Transverse colon (tissue), 4 donors: ENCODE results near the gene ALPG. TPM values are rescaled to one million over a fixed set of nuclear protein-coding genes. Genes with fewer than 3 reads are reported as not detected.
"Not testable (repeated sequence)": the region's sequence is repeated elsewhere in the genome, so short reads cannot be mapped to it uniquely, and the experiment has no call there.

Source experiments
- DNase-seq: peaks from one replicate; pipeline ENCODE4 v3.0.0-alpha.2; 2019
- H3K27ac ChIP-seq, 4 donors: fragments of 200-600 bp; sonication (generic); 2 replicates each; pipeline ENCODE4 v1.5.1; 2016 to 2018; ENCODE audit warnings: inconsistent platforms in 4 of 4
- H3K27me3 ChIP-seq: fragments of 200-600 bp; sonication (generic); 2 replicates; pipeline ENCODE4 v1.5.1; 2017; ENCODE audit warnings: inconsistent platforms
- H3K36me3 ChIP-seq, 4 donors: fragments of 200-600 bp; sonication (generic); 2 replicates each; pipeline ENCODE4 v1.5.1; 2017 to 2019; ENCODE audit warnings: inconsistent platforms in 4 of 4
- H3K4me1 ChIP-seq, 4 donors: fragments of 200-600 bp; sonication (generic); 2 replicates each; pipeline ENCODE4 v1.5.1; 2017 to 2020; ENCODE audit warnings: inconsistent platforms in 4 of 4
- H3K4me3 ChIP-seq, 4 donors: fragments of 200-600 bp; sonication (generic); 1 replicate in 1 of 4; 2 replicates in 3 of 4; pipeline versions ENCODE4 v1.5.1 to v1.6.1; 2017 to 2019; ENCODE audit warnings: inconsistent platforms in 4 of 4
- H3K9me3 ChIP-seq, 2 donors: fragments of 200-600 bp; sonication (generic); 2 replicates each; pipeline ENCODE4 v1.5.1; 2017 to 2019; ENCODE audit warnings: inconsistent platforms in 2 of 2
- CTCF ChIP-seq, 5 experiments: fragments of 200-600 bp in 3 of 5; fragments of 450-650 bp in 2 of 5; sonication (generic) in 3 of 5; IDR thresholded peaks; 1 replicate in 2 of 5; 2 replicates in 3 of 5; pipeline ENCODE4 v1.5.1; 2016 to 2017; ENCODE audit warnings: antibody characterized with exemption in 5 of 5, inconsistent platforms in 3 of 5, mild to moderate bottlenecking in 2 of 5, moderate library complexity in 1 of 5
- EP300 ChIP-seq: sonication (generic); formaldehyde crosslinking; IDR thresholded peaks from one replicate; pipeline ENCODE4 v1.6.1; 2017; ENCODE audit warnings: antibody characterized with exemption, low read depth
- POLR2A ChIP-seq: fragments of 450-650 bp; IDR thresholded peaks from one replicate; pipeline ENCODE4 v1.6.1; 2016; ENCODE audit warnings: antibody characterized with exemption, mild to moderate bottlenecking, moderate library complexity
- POLR2AphosphoS5 ChIP-seq, 3 donors: sonication (generic); formaldehyde crosslinking; IDR thresholded peaks; one replicate each; pipeline ENCODE4 v1.6.1; 2016; ENCODE audit warnings: antibody characterized with exemption in 3 of 3
- WGBS, 2 donors: methylation state at CpG; one replicate each; pipeline ENCODE4 v1.1.5; 2018; ENCODE audit warnings: low coverage in 1 of 2; 5-methylcytosine and 5-hydroxymethylcytosine counted together
- in situ Hi-C, 4 donors: fragments of 200-750 bp; cut with MboI; loops; one replicate each; pipeline versions ENCODE4 v1.15.0 to v1.15.1; 2017; ENCODE audit warnings: low sequenced_read_pairs in 3 of 4, low pct_ligation_motif_present in 1 of 4, low pct_unique_long_range_greater_than_20kb in 1 of 4
- intact Hi-C: fragments of 100-400 bp; cut with DNase I; formaldehyde crosslinking; loops from one replicate; pipeline ENCODE4 v1.15.1; 2023; ENCODE audit warnings: low total_unique reads
- total RNA-seq, 4 donors: library from RNA; depleted of rRNA; stranded (reverse); fragments of >200 nt; gene quantifications; one replicate each; pipeline ENCODE4 v1.1.0, GENCODE V29; 2016

Gene ALPG
- total RNA-seq, 4 donors from 2014 or later = not detected

DNA sequence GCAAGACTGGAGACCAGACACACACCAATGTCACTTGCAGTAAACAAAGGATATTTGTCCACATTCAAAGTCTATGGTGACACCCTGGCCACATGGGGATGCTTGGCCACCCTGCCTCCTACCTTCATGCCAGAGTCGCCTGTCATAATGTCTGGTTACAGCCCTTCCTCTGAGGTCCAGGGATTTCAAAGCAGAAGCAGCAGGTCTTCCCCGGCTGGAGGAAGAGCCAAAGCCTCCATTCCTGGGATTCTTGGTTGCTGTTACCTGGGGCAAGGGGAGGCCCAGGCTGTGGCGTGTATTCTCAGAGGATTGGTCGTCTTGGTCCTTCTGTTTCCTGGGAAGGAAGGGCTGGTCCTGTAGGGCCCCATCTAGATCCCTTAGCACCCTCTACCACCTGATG, 30.4 kb upstream of the ALPG start:
- intact Hi-C loops = no loop called here
- in situ Hi-C loops = no loop called here
- WGBS, 2 donors = 90% methylated on average over 4 of the region's 4 CpGs; no CpG with 5 or more reads in 1 of the 2 donors
- Histone ChIP-seq H3K27me3 (peaks cover 2% of the 10 kb centered on the region), H3K4me1 (no peaks in the 10 kb centered on the region), H3K9me3 (no peaks in the 10 kb centered on the region), H3K36me3 (no peaks in the 10 kb centered on the region), H3K27ac (no peak overlapping the region), H3K4me3 (no peak overlapping the region)
- DNase-seq = no peak
- TF ChIP-seq CTCF (IDR thresholded peaks at IDR 0.05) = no peak
- no peak for TF ChIP-seq POLR2A
- TF ChIP-seq POLR2AphosphoS5 (IDR thresholded peaks at IDR 0.05) = no peak
- no peak for TF ChIP-seq EP300

- in situ Hi-C loops (no loop called here), intact Hi-C loops (no loop called here)
- no peak for DNase-seq
- no peaks in the 10 kb centered on the region for H3K36me3 ChIP-seq
- WGBS, 2 donors = 93% methylated on average over 7 of the region's 7 CpGs; no CpG with 5 or more reads in 1 of the 2 donors
- H3K4me3 ChIP-seq = no peak overlapping the region
- H3K27me3 ChIP-seq = peaks cover 7% of the 10 kb centered on the region
- TF ChIP-seq CTCF (IDR thresholded peaks at IDR 0.05) (no peak), POLR2AphosphoS5 (IDR thresholded peaks at IDR 0.05) (no peak), EP300 (no peak), POLR2A (no peak)
- no peaks in the 10 kb centered on the region for H3K4me1 ChIP-seq
- H3K27ac ChIP-seq = no peak overlapping the region
- H3K9me3 ChIP-seq = no peaks in the 10 kb centered on the region
Observed at GRCh38 chr2:232376713-232377112, 29.9 kb upstream of the ALPG start.

DNA sequence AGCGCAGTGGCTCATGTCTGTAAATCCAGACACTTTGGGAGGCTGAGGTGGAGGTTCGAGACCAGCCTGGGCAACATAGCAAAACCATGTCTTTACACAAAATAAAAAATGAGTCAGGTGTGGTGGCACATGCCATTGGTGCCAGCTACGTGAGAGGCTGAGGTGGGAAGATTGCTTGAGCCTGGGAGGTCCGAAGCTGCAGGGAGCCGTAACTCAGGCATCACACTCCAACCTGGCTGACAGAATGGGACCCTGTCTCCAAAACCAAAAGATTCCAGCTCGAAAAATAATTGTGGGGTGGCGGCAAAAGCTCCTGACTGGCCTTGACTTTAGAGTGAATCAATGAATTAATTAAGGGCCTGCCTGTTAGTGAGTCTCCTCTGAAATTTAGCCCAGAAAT, 29.3 kb upstream of the ALPG start:
- Histone ChIP-seq H3K9me3 (no peaks in the 10 kb centered on the region), H3K36me3 (no peaks in the 10 kb centered on the region), H3K27ac (no peak overlapping the region), H3K27me3 (peaks cover 13% of the 10 kb centered on the region), H3K4me3 (no peak overlapping the region), H3K4me1 (no peaks in the 10 kb centered on the region)
- 83 to 90% methylated on average over 3 to 7 of the region's 7 CpGs for WGBS, 2 donors
- intact Hi-C loops (no loop called here), in situ Hi-C loops (no loop called here)
- DNase-seq = no peak
- TF ChIP-seq POLR2AphosphoS5 (IDR thresholded peaks at IDR 0.05) = no peak
- TF ChIP-seq EP300 = no peak
- TF ChIP-seq POLR2A = no peak
- no peak for TF ChIP-seq CTCF (IDR thresholded peaks at IDR 0.05)

DNA sequence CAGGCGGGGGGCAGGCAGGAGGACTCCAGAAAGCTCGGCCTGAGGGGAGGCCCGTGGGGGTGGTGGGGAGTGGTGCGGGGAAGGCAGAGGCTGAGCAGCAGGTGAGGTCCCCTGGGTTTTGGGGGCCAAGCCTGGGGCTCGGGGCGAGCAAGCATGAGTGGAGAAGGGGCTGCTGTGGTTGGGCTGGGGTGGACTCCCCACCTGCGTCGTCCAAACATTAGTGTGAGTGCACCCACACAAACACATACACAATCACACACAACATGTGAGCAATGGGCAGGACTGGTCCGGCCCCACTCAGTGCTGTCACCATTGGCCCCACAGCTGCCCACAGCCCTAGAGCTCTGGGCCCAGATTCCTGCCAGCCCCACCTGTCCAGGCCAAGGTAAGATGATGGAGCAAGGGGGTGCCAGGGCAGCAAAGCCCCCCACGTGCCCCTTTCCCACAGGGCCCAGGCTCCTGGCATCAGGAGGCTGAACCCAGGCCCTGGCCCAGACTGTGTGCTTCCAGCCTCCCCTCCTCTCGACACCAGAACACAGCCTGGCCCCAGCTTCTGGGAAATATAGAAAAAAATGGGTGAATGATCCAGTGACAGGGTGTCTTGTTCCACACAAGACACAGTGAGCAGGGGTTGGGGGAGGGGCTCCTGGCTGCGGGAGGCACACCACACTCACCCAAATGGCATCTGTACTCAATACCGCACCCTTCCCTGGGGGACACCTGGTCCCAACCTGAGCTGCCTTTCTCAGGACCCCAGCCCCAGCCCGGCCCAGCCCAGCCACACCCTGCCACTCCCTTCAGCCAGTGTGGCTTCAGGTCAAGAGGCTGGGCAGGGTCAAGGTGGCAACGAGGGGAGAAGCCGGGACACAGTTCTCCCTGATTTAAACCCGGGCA, 28.6 kb upstream of the ALPG start:
- DNase-seq = no peak
- in situ Hi-C loops (no loop called here), intact Hi-C loops (no loop called here)
- Histone ChIP-seq H3K27me3 (peaks cover 20% of the 10 kb centered on the region), H3K36me3 (no peaks in the 10 kb centered on the region), H3K4me1 (no peaks in the 10 kb centered on the region), H3K9me3 (no peaks in the 10 kb centered on the region), H3K27ac (no peak overlapping the region), H3K4me3 (no peak overlapping the region)
- 63 to 80% methylated on average over 1 to 16 of the region's 17 CpGs for WGBS, 2 donors
- TF ChIP-seq POLR2AphosphoS5 (IDR thresholded peaks at IDR 0.05) (no peak), EP300 (no peak), CTCF (IDR thresholded peaks at IDR 0.05) (no peak), POLR2A (no peak)

DNA sequence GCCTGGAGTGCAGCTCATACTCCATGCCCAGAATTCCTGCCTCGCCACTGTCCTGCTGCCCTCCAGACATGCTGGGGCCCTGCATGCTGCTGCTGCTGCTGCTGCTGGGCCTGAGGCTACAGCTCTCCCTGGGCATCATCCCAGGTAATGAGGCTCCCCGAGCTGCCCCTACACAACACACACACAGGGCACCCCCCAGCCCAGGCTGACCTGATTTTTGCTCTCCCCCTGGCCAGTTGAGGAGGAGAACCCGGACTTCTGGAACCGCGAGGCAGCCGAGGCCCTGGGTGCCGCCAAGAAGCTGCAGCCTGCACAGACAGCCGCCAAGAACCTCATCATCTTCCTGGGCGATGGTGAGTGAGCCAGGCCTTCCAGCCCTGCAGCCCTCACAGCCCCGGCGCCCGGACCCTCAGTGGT, 27.9 kb upstream of the ALPG start, which contains the start of gene ALPP:
TSS of gene ALPP (plus strand) at position 17 of the 417 bp plus-strand sequence. CDS start at position 69, 52 bp downstream.
- H3K4me3 ChIP-seq, DNase-seq, H3K4me1 ChIP-seq, in situ Hi-C loops, H3K27ac ChIP-seq, H3K9me3 ChIP-seq, intact Hi-C loops, H3K36me3 ChIP-seq: not testable (repeated sequence)
- 82% methylated on average over 10 of the region's 12 CpGs; no CpG with 5 or more reads in 1 of the 2 donors for WGBS, 2 donors
- peaks cover 27% of the 10 kb centered on the region for H3K27me3 ChIP-seq

- H3K4me1 ChIP-seq, in situ Hi-C loops, H3K27ac ChIP-seq, intact Hi-C loops, H3K4me3 ChIP-seq, H3K9me3 ChIP-seq, DNase-seq, H3K36me3 ChIP-seq: not testable (repeated sequence)
- WGBS, 2 donors = 86 to 87% methylated on average over 4 to 29 of the region's 41 CpGs
- H3K27me3 ChIP-seq = peaks cover 38% of the 10 kb centered on the region
Observed at GRCh38 chr2:232379610-232380590, 26.7 kb upstream of the ALPG start.
